T-helper 2 cell (primary cell): ENCODE measurements around the gene OR2T33.
"Not testable (repeated sequence)": the region's sequence is repeated elsewhere in the genome, so short reads cannot be mapped to it uniquely, and the experiment has no call there.

Experiments used
- DNase-seq, 5 experiments: peaks; one replicate each; pipeline versions ENCODE4 v3.0.0 to v3.0.0-alpha.2; 2012 to 2022
- total RNA-seq, 2 donors: gene quantifications; one replicate each; lab custom pipeline; 2026; lab: John Stamatoyannopoulos, UW

The OR2T33 gene, protein sequence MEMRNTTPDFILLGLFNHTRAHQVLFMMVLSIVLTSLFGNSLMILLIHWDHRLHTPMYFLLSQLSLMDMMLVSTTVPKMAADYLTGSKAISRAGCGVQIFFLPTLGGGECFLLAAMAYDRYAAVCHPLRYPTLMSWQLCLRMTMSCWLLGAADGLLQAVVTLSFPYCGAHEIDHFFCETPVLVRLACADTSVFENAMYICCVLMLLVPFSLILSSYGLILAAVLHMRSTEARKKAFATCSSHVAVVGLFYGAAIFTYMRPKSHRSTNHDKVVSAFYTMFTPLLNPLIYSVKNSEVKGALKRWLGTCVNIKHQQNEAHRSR
- total RNA-seq, result 0 reads per million in 2 donors

DNA sequence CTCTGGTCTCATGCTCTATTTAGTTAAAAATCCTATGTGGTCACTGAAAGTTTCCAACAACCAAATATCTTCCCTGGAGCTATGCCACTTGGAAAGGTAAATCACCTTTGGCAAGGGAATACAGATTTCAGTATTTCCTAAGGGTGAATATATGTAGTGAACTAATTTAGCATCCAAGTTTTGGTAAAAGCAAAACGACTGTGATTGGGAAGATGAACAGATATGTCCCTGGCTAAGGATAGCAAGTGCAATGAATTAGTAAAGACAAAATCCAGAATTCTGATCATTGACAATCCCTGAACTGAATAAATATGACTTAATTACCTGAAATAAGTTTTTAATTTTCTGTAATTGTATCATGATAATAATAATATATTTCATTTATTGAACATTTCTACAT, at the start of gene OR2T33:
OR2T33 (minus strand) TSS at position 101 of the 400 bp plus-strand sequence. CDS start 4,162 bp downstream, outside the sequence.
- DNase-seq, result no peak

- no peak for DNase-seq
Measured at GRCh38 chr1:248324468-248324867, 46.7 kb upstream of the OR2T33 start, which contains the start of gene OR2M7. TSS of gene OR2M7 (minus strand) at chr1:248324568. CDS start at chr1:248324568, 0 bp downstream.

GRCh38 chr1:248316796-248317195, 39.0 kb upstream of the OR2T33 start:
- DNase-seq, result no peak

- DNase-seq, result not testable (repeated sequence)
Measured at GRCh38 chr1:248306740-248307139, 29.0 kb upstream of the OR2T33 start.

DNA sequence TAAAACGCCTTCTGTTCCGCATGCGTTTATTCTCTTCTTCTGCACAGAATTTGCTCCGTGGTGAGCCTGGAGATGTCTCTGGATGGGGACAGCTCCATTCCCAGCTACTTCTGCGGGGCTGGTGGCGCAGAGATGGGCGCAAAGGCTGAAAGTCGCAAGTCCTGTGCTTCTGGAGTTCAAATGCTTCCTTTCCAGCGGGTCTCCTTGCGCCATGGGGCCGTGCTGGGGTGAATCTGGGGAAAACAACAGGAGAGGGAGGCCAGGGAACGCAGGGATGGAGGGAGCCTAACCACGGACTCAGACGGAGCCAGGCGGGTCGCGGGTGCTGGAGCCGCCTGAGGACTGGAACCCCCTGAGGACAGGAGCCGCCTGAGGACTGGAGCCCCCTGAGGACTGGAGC, 28.3 kb upstream of the OR2T33 start:
- no peak for DNase-seq

GRCh38 chr1:248305672-248306071, 27.9 kb upstream of the OR2T33 start:
- DNase-seq, result not testable (repeated sequence)

DNA sequence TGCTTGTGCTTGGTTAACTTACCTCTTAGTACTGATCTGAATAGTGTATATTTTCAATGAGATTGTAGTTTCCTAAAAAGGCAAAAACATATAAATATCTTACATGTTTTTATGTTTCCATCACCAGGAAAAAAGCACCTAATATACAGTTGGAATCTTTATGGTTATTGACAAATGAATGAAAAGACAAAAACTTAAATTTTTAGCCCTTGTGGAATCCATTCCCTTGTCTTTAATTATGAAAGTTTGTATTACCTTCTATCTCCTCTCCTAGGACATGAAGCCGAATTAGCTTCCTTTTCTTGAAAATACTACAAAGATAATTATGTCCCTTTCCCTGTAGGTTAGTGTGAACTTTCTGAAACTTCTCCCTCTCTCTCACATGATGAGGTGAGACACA, 25.5 kb upstream of the OR2T33 start, which contains the start of gene OR2T12:
OR2T12 (minus strand) TSS at position 101 of the 400 bp plus-strand sequence. CDS start 7,846 bp downstream, outside the sequence.
- DNase-seq, result no peak

DNA sequence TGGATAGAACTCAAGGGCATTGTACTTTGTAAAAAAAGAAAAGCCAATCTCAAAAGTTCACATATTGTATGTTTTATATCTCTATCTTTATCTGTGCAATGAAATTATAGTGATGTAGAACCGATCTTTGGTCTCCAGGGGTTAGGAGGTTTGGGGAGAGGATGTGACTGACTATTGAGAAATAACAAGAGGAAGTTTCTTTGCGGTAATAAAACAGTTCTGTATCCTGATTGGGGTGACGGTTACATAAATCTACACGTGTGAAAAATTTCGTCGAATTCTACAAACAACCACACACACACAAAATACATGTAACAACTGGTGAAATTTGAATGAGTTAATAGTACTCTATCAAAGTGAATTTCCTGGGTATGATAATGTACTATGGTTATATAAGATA, 10.6 kb upstream of the OR2T33 start:
- no peak for DNase-seq

DNA sequence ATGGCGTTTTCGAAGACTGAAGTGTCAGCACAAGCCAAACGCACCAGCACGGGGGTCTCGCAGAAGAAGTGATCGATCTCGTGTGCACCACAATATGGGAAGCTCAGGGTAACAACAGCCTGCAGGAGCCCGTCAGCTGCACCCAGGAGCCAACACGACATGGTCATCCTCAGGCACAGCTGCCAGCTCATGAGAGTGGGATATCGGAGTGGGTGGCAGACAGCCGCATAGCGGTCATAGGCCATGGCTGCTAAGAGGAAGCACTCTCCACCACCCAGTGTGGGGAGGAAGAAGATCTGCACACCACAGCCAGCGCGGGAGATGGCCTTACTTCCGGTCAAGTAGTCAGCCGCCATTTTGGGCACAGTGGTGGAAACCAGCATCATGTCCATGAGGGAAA, 4.6 kb downstream of the OR2T33 start:
- not testable (repeated sequence) for DNase-seq

DNA sequence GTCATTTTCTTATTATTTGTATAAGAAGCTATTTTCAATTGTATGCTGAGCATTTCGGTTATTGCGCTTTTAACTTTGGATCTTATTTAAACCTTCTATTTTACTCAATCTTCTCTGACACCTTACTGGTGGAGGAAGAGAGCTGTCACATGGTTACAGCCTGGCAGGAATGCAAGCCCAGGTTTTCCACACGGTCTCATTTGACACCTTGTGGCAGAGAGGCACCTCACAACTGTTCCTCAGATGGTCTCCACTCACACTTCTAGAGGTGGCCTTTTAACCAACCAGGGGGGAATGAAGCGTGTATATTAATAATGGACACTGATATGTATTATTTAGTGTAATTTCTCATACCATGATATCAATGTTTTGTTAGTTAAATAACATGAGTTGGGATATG, 9.6 kb downstream of the OR2T33 start:
- no peak for DNase-seq

- not testable (repeated sequence) for DNase-seq
Measured at GRCh38 chr1:248259309-248259708, 18.5 kb downstream of the OR2T33 start.

GRCh38 chr1:248243204-248243603, 34.6 kb downstream of the OR2T33 start:
- DNase-seq, result peak in 1 of 5 experiments; percentile 31

DNA sequence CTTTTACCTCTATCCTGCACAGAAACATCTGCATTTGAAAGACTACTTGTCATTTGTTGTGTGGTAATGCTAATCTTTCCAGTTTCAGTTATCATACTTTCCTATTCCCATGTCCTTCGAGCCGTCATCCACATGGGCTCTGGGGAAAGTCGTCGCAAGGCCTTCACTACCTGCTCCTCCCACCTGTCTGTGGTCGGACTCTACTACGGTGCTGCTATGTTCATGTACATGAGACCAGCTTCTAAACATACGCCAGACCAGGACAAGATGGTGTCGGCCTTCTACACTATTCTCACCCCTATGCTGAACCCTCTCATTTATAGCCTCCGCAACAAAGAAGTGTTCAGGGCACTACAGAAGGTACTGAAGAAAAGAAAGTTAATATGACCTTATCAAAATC, 38.3 kb downstream of the OR2T33 start:
- DNase-seq, result no peak

DNA sequence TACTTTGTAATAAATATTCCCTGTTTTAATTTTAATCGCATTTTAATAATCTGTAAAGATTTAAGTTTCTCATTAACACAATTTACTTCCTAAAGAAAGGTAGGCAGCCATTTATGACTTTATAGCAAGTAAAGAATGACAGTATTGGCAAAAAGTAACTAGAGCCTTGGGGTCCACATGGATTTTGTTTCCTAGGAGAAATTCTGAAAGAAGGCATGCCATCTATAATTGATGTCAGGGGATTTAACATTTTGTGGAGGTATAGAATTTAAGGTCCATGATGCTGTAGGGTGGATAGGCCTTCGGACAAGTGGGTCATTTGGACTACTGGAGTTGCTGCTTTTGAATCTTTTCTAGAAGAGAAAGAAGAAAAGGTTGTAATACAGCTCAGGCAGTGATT, 46.7 kb downstream of the OR2T33 start, which contains the start of gene OR2M4:
OR2M4 (plus strand) TSS at position 301 of the 400 bp plus-strand sequence. CDS start 7,512 bp downstream, outside the sequence.
- DNase-seq, result no peak

- no peak for DNase-seq
Measured at GRCh38 chr1:248229360-248229908, 48.3 kb downstream of the OR2T33 start.

GRCh38 chr1:248225537-248225936, 52.2 kb downstream of the OR2T33 start:
- no peak for DNase-seq
